HG02870 (cell line): ENCODE data around the gene CSPG4.
"Not testable (repeated sequence)": the region's sequence is repeated elsewhere in the genome, so short reads cannot be mapped to it uniquely, and the experiment has no call there.

Source experiments
- ATAC-seq: cut with Tn5 transposase; IDR thresholded peaks from one replicate; pipeline ENCODE4 v1.9.1; 2021; ENCODE audit warnings: mild to moderate bottlenecking, moderate library complexity; ENCODE audit not compliant: unreplicated experiment

CSPG4 gene

GRCh38 chr15:75712668-75713337, at the start of gene CSPG4:
CSPG4 (minus strand) TSS chr15:75712848; CDS start chr15:75712755, 93 bp downstream.
- ATAC-seq, result no peak

- not testable (repeated sequence) for ATAC-seq
These were observed 49.7 kb upstream of the CSPG4 start for GRCh38 chr15:75762357-75762718.

GRCh38 chr15:75761446-75762356, 49.1 kb upstream of the CSPG4 start:
- ATAC-seq, result no peak

GRCh38 chr15:75760704-75761435, 48.2 kb upstream of the CSPG4 start:
- ATAC-seq, result no peak

GRCh38 chr15:75760131-75760520, 47.5 kb upstream of the CSPG4 start:
- not testable (repeated sequence) for ATAC-seq

GRCh38 chr15:75759416-75760130, 46.9 kb upstream of the CSPG4 start:
- ATAC-seq, result no peak

GRCh38 chr15:75758071-75758872, 45.6 kb upstream of the CSPG4 start:
- no peak for ATAC-seq

- ATAC-seq, result not testable (repeated sequence)
These were observed 42.2 kb upstream of the CSPG4 start for GRCh38 chr15:75754871-75755270.

- no peak for ATAC-seq
These were observed 40.5 kb upstream of the CSPG4 start for GRCh38 chr15:75753145-75753544.

- no peak for ATAC-seq
These were observed 39.2 kb upstream of the CSPG4 start for GRCh38 chr15:75751891-75752290.

- ATAC-seq, result no peak
These were observed 38.6 kb upstream of the CSPG4 start for GRCh38 chr15:75751116-75751875.

- ATAC-seq, result no peak
These were observed 37.8 kb upstream of the CSPG4 start for GRCh38 chr15:75750261-75751050.

GRCh38 chr15:75749820-75750219, 37.2 kb upstream of the CSPG4 start:
- no peak for ATAC-seq

GRCh38 chr15:75748882-75749281, 36.2 kb upstream of the CSPG4 start:
- not testable (repeated sequence) for ATAC-seq

GRCh38 chr15:75747121-75747520, 34.5 kb upstream of the CSPG4 start:
- ATAC-seq, result not testable (repeated sequence)

GRCh38 chr15:75745305-75745704, 32.7 kb upstream of the CSPG4 start:
- ATAC-seq, result no peak

GRCh38 chr15:75742346-75742745, 29.7 kb upstream of the CSPG4 start:
- not testable (repeated sequence) for ATAC-seq

- ATAC-seq, result no peak
These were observed 27.1 kb upstream of the CSPG4 start for GRCh38 chr15:75739791-75740190.
